ENCODE results near the gene OSCP1. TPM values are rescaled to one million over a fixed set of nuclear protein-coding genes. Genes with fewer than 3 reads are reported as not detected.

The OSCP1 gene
- total and polyA plus RNA-seq, 8 donors = 3.3 to 9.8 (median 4.8) TPM

DNA sequence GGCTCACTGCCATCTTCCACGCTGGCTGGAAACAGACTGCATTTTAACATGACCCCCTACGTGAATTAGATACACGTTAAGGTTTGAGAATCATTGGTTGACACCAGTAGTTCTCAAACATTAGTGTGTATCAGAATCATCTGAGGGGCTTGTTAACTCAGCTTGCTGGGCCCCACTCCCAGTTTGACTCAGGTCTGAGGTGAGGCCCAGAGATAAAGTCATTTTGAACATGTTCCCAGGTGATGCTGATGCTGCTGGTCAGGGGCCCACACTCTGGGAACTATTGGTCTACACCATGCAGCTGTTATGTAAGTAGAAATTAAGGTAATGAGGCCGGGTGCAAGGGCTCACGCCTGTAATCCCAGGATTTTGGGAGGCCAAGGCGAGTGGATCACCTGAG is 53.9 kb downstream of the OSCP1 start:
- 64 to 83% methylated on average over 6 of the region's 6 CpGs for WGBS, 2 donors
- H3K36me3 ChIP-seq = peaks cover 0 to 10% (median 6%) of the 10 kb centered on the region in 3 donors
- no peak for ATAC-seq
- no peak overlapping the region for H3K27ac ChIP-seq
- H3K9me3 ChIP-seq = no peaks in the 10 kb centered on the region
- H3K4me3 ChIP-seq = no peak overlapping the region
- no peaks in the 10 kb centered on the region for H3K27me3 ChIP-seq
- intact Hi-C loops (cut with DNase I) = no loop called here
- TF ChIP-seq, protein P1, sequence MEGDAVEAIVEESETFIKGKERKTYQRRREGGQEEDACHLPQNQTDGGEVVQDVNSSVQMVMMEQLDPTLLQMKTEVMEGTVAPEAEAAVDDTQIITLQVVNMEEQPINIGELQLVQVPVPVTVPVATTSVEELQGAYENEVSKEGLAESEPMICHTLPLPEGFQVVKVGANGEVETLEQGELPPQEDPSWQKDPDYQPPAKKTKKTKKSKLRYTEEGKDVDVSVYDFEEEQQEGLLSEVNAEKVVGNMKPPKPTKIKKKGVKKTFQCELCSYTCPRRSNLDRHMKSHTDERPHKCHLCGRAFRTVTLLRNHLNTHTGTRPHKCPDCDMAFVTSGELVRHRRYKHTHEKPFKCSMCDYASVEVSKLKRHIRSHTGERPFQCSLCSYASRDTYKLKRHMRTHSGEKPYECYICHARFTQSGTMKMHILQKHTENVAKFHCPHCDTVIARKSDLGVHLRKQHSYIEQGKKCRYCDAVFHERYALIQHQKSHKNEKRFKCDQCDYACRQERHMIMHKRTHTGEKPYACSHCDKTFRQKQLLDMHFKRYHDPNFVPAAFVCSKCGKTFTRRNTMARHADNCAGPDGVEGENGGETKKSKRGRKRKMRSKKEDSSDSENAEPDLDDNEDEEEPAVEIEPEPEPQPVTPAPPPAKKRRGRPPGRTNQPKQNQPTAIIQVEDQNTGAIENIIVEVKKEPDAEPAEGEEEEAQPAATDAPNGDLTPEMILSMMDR (IDR thresholded peaks at IDR 0.05) = no peak
- H3K4me1 ChIP-seq = peaks cover 0 to 7% (median 0%) of the 10 kb centered on the region in 3 donors
- FAIRE-seq = no peak
- DNase-seq = no peak

DNA sequence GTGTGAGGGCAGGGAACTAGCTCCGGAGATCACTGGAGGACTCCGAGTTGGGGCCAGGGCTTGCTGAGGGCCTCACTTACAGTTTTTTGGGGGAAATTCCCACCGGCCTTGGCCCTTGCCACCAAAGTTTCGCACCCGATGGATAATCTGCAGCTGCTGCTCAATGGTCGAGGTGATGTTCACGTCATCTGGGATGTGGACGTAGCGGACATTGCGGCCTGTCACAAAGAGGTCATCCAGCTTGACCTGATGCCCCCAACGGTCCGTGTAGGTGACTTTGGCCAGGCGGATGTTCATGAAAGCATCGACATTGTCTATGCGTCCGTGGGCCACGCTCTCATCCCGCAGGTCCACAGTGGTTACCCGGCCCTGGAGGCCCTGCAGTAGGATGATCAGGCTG is 56.6 kb downstream of the OSCP1 start:
- WGBS, 2 donors = 92 to 95% methylated on average over 19 of the region's 19 CpGs

DNA sequence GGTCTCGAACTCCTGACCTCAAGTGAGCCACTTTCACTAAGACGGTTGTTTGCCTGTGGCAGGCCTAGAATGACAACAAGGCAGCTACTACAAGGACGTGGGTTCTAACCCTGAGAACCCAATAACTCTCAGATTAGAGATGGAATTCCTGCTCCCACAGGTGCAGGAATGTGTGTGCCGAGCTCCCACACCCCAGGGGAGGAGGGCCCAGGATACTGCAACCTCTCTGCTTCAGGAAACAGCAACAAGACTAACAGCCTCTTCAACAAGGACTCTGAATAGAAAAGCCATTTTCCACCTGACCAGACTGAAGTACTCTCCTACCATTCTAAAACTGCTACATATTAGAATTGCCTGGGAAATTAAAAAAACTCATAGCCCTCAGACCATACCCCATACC is 57.4 kb downstream of the OSCP1 start:
- Histone ChIP-seq H3K27me3 (no peaks in the 10 kb centered on the region), H3K4me1 (peaks cover 0 to 7% (median 0%) of the 10 kb centered on the region in 3 donors), H3K27ac (no peak overlapping the region), H3K36me3 (peaks cover 0 to 10% (median 6%) of the 10 kb centered on the region in 3 donors), H3K4me3 (no peak overlapping the region), H3K9me3 (no peaks in the 10 kb centered on the region)
- DNase-seq (no peak), ATAC-seq (no peak), FAIRE-seq (no peak)
- TF ChIP-seq, protein P1 (IDR thresholded peaks at IDR 0.05) = no peak
- WGBS, 2 donors = 82 to 83% methylated on average over 4 of the region's 4 CpGs
- intact Hi-C loops (cut with DNase I) = no loop called here

More for the DNA sequence above, 56.6 kb downstream of the OSCP1 start:
- Histone ChIP-seq H3K27ac (no peak overlapping the region), H3K4me1 (peaks cover 0 to 7% (median 0%) of the 10 kb centered on the region in 3 donors), H3K27me3 (no peaks in the 10 kb centered on the region), H3K9me3 (no peaks in the 10 kb centered on the region), H3K4me3 (no peak overlapping the region), H3K36me3 (peaks cover 0 to 10% (median 6%) of the 10 kb centered on the region in 3 donors)
- FAIRE-seq (no peak), ATAC-seq (no peak), DNase-seq (no peak)
- intact Hi-C loops (cut with DNase I) = no loop called here
- TF ChIP-seq, protein P1 (IDR thresholded peaks at IDR 0.05) = no peak

DNA sequence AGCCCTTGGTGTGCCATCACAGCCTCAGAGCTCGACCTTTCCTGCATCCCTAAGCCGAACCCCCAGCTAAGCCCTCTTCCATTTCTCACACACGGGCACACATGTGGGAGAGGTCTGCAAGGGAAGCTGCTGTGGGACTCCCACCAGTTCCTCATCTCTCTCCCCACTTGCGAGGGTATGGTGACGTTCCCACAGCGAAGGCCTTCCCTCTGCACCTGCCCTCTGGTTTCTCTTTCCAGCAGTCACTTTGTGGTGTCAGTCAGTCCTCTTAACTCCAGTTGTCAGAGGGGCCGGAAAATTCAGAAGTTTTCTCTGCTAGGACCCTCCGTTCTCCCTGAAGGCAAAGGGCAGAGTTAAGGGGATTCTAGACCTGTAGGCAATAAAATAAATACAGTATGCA is 59.0 kb downstream of the OSCP1 start:
- FAIRE-seq (no peak), ATAC-seq (no peak), DNase-seq (no peak)
- H3K4me3 ChIP-seq = no peak overlapping the region
- 92 to 93% methylated on average over 8 of the region's 8 CpGs for WGBS, 2 donors
- H3K27me3 ChIP-seq = no peaks in the 10 kb centered on the region
- H3K9me3 ChIP-seq = no peaks in the 10 kb centered on the region
- no peak overlapping the region for H3K27ac ChIP-seq
- H3K36me3 ChIP-seq = peaks cover 0 to 10% (median 6%) of the 10 kb centered on the region in 3 donors
- intact Hi-C loops (cut with DNase I) = no loop called here
- peaks cover 0 to 8% (median 7%) of the 10 kb centered on the region in 3 donors for H3K4me1 ChIP-seq
- TF ChIP-seq, protein P1 (IDR thresholded peaks at IDR 0.05) = no peak

DNA sequence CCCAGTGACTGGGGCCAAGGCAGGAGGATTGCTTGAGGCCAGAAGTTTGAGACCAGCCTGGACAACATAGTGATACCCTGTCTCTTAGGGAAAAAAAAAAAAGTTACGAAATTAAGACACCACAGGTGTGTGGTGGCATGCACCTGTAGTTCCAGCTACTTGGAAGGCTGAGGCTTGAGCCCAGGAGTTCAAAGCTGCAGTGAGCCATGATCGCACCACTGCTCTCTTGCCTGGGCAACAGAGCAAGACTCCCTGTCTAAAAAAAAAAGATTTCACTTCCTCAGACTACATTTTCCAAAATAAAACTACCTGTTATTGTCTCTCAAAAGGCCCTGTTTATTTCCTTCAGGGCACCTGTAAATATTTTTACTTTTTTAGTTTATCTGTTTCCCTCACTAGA is 59.8 kb downstream of the OSCP1 start:
- Histone ChIP-seq H3K27me3 (no peaks in the 10 kb centered on the region), H3K36me3 (peaks cover 0 to 10% (median 6%) of the 10 kb centered on the region in 3 donors), H3K27ac (no peak overlapping the region), H3K4me3 (no peak overlapping the region), H3K4me1 (peaks cover 0 to 8% (median 7%) of the 10 kb centered on the region in 3 donors), H3K9me3 (no peaks in the 10 kb centered on the region)
- no peak for FAIRE-seq
- 88 to 94% methylated on average over 2 of the region's 2 CpGs for WGBS, 2 donors
- no peak for DNase-seq
- TF ChIP-seq, protein P1 (IDR thresholded peaks at IDR 0.05) = no peak
- intact Hi-C loops (cut with DNase I) = no loop called here
- no peak for ATAC-seq
